HG03159 (cell line): ENCODE measurements around the gene SMARCA1.

Experiments
- ATAC-seq: cut with Tn5 transposase; IDR thresholded peaks from one replicate; pipeline ENCODE4 v1.9.1; 2021; ENCODE audit warnings: mild to moderate bottlenecking, moderate library complexity; ENCODE audit not compliant: unreplicated experiment

The SMARCA1 gene

DNA sequence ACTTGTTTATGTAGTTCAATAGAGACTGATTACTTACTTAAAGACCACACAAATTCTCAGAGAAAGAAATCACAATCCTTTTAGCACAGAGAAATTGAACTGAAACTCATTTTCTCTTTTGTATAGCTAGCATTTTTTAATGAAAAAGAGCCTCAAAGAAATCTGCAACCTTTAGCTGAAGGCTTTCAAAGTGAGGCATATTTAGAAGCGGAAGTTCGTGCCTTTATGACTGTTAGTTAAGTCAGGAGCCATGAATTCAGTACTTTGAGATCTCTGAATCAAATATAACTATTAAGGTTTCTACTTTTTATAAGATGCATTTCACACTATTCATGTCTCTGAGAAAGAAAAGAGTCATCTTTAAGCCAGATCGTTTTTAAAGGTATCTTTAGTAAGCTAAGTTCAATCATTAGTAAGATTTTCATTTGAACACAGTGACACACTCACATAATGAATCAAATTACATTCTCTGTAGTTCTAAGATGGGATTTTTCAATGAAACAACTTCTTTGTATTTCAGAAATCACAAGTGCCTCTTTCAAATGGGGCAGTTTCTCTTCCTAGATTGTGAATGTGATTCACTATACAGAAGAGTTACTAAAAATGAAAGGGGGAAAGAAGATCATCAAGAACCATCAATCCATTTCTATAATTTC is 61.4 kb downstream of the SMARCA1 start:
- no peak for ATAC-seq

DNA sequence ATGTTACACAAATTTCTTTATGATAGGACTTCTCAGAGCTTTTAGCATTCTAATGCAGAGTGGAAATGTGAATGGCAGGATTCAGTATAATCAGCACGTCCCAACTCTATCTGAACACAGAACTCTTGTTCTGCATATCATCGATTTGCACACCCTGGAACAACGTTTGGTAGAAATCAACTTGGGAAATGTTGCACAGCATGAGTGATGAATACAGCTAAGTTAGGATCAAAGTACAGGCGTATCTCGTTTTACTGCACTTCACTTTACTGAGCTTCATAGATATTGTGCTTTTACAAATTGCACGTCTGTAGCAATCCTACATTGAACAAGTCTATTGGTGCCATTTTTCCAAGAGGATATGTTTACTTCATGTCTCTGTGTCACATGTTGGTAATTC is 70.8 kb downstream of the SMARCA1 start:
- ATAC-seq, result no peak

DNA sequence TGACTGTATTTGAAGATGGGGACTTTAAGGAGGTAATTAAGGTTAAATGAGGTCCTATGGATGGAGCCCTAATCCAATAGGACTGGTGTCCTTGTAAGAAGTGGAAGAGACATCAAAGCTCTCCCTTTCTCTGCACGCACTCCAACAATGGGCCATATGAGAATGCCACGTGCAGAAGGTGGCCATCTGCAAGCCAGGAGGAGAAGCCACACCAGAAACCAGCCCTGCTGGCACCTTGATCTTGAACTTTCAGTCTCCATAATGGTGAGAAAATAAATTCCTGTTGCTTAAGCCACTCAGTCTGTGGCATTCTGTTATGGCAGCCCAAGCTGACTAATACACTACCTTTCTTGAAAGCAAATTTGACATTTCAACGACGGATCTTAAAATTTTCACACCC is 73.2 kb downstream of the SMARCA1 start:
- no peak for ATAC-seq

DNA sequence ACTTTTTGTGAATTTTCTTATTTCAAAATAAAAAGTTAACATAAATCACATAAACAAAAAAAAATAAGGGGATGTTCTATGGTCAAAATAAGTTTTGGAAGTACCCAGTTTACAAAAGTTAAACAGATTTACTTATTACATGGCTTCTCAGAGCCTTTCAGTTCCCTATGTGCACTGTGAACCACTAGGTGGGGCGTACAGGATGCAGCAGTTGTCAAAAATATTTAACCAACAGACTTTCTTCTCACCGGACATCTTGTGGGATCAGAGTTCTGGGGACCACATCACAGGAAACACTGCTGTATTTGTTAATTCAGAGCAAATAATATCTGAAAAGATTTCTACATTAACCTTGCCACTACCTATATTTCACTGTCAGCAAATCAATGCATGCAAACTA is 74.1 kb downstream of the SMARCA1 start:
- no peak for ATAC-seq

DNA sequence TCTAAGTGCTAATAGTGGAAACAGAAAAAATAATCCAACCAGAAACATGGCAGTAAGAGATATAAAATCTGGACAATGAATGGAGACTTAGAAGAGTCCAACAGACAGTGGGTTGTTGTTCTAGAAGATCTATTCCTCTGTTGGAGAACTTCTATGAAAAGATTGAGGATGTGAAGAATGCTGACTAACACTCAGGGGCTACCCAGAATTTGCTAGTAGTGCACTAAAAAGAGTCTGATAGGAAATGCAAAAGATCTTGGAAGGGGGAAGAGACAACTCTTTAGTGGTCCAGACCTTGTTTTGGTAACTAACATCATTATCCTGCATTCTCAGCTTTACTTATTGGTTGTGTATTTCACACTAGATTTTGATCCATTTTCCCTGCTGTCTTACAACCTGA is 77.9 kb downstream of the SMARCA1 start:
- no peak for ATAC-seq

DNA sequence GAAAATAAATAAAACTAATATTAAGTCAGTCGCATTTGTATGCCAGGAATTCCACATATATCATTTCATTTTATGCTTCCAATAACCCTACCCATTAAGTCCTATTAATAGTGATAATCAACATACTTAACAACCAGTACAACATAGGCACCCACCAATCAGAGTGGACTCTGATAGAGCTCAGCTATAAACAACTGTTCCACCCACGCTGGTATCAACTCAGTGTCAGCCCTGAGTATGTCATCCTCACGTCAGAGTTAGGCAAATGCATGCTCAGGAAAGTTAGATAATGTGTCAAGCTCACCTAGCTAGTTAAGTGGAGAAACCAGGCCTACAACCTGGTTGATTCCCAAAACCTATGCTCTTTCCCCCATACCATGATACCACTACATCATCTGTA is 89.3 kb downstream of the SMARCA1 start:
- no peak for ATAC-seq

DNA sequence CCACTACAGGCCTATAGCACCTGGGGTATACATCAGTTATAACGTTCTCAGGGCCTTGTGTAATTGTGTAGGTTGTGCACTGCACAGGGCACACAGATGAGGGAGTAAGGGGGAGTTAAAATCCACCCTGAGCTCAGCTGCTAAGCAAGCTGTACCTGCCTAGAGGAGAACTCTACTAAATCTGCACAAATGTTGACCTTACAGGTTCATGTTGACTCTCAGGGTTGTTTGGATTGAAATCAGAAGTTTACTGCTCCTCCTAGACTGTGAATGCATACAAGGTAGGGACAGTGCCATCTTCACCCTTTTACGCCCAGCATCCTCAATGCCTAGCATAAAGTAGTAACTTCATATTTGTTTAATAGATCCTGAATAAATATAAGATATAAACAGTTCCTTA is 89.8 kb downstream of the SMARCA1 start:
- no peak for ATAC-seq

DNA sequence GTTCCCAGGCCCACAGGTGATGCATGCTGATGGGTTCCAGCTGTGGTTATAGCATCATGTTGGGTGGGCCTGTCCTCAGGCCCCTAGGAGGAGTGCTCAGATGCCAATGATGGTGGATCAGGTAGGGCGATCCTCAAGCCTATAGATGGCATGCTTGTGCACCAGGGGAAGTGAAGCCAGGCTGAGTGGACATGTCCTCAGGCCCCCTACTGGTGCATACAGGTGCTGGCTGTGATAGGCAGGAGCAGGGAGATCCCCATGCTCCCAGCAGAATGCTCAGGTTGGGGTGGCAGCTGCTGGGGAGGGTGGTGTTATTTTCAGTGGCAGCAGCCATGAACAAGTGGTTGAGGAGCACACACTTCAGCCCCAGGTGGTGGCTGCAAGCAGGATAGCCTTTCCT is 96.0 kb downstream of the SMARCA1 start:
- peak; percentile 52 for ATAC-seq

DNA sequence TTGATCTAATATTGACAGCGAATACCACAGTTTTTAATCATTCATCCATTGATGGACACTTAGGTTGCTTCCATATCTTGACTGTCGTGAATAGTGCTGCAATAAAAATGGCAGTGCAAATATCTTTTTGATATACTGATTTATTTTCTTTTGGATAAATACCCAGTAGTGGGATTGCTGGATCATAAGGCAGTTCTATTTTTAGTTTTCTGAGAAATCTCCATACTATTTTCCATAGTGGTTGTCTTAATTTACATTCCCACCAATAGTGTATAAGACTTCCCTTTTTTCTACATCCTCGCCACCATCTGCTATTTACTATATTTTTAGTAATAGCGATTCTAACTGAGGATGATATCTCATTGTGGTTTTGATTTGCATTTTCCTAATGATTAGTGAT is 100.1 kb downstream of the SMARCA1 start:
- no peak for ATAC-seq

DNA sequence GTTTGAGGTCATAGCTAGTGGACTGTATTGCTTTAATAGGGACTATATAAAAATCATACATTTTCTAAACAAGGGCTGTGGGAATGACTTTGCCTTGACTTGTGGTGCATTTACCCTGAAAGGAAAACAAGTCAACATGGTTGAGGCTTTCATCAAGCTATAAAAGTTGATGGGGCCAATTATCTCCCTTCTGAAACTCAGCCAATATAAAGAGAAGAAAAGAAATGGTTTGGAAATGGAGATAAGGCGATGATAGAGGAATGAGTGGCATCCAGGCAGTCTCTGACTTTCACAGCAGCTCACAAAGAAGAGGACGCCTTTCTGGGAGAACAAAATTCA is 118.7 kb downstream of the SMARCA1 start:
- no peak for ATAC-seq

DNA sequence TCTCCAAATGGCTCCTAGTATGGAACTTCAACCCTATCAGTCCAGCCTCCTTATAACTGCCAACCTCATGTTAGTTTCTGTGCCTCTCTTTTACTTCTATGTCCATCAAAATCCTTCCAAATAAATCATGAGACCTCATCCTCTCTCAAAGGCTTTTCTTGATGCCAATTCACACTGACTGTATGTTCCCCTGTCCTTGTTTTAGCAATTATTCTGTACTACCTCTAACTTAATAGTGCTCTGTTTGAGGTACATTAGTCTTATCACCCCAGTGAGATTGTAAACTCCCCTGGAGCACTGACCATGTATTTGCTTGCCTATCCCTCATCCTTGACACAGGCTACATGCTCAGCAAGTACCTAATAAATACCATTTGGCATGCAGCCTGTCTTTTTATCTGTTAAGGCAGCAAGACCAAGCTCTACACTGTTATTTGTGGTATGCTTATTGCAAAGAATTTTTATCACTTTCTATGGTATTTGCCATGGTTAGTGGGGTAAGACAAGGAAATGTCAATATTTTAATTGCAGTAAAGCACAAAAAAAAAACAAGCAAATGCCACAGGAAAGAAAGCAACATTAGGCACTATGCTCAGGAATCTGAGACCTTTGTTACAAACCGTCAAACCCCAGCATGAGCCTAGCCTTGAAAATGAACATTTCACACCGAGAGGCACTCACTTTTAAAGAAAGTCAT is 119.2 kb downstream of the SMARCA1 start:
- no peak for ATAC-seq
